NCI-H2107 treated with DMSO at 0.1 percent for 48 hours (cell line): ENCODE measurements around the gene ANKRD12.

Source experiments
- DNase-seq: peaks from one replicate; lab custom pipeline; 2025; ENCODE audit not compliant: unreplicated experiment; lab: John Stamatoyannopoulos, UW

The ANKRD12 gene

DNA sequence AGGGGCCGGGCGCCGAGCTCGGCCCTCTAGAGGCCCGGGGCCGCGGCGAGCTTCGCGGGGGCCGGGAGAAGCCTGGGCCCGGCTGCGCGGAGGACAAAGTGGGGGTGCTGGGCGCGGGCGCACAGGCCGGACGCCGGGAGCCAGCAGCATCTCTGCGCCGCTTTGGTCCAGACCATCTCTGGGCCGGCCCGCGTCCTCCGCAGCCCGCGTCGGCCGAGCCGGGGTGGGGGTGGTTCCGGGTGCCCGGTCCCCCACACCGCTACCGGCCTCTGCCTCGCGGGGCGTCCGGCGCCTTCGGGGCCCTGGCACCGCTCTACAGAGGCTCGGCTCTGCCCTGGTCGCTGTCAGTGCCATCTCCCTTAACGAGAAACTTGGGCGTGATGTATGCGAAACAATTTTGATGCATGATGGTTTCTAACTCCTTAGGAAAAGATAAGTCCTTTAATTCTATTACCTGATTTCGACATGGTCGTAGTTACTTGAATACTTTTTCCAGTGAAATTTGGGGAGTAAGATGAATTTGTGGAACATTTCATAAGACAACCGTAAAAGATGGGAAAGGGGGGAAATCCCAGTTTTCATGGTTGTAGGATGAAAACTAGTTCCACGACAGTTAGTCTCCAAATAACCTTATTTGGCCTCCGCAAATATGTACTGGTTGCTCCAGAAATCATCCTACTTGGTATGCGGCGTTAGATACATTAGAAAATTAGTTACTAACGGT, 198.6 kb downstream of the ANKRD12 start:
- no peak for DNase-seq
